GM18507 (cell line): ENCODE data around the gene PPOX.
A peak's percentile ranks its signal among the peaks of the same experiment; 100 is the strongest.

Source experiments
- DNase-seq: peaks from one replicate; pipeline ENCODE4 v3.0.0; 2011; ENCODE audit warnings: low read depth; ENCODE audit not compliant: insufficient read length; ENCODE audit errors: extremely low spot score
- FAIRE-seq: peaks from 2 replicates; lab custom pipeline; 2011; peaks lifted over from hg19 to GRCh38; lab: Jason Lieb, UNC

The PPOX gene

GRCh38 chr1:161140755-161141400 lies 25.3 kb upstream of the PPOX start:
- FAIRE-seq = no peak
- no peak for DNase-seq

DNA sequence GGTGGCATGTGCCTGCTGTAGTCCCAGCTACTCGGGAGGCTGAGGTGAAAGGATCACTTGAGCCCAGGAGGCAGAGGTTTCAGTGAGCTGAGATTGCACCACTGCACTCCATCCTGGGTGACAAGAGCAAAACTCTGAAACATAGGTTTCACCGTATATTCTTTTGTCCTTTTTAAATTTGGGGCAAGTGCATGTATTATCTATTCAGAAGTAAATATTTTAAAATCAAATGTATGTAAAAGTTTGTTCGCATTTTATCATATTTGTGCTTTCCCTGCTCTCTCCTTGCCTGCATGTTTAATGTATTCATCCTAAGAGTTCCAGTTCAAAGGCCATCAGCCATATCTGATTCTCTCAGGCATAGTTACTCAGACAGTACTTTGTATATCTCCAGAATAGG lies 20.4 kb upstream of the PPOX start:
- FAIRE-seq (no peak), DNase-seq (no peak)

GRCh38 chr1:161153176-161153575 lies 13.1 kb upstream of the PPOX start:
- DNase-seq (no peak), FAIRE-seq (no peak)

DNA sequence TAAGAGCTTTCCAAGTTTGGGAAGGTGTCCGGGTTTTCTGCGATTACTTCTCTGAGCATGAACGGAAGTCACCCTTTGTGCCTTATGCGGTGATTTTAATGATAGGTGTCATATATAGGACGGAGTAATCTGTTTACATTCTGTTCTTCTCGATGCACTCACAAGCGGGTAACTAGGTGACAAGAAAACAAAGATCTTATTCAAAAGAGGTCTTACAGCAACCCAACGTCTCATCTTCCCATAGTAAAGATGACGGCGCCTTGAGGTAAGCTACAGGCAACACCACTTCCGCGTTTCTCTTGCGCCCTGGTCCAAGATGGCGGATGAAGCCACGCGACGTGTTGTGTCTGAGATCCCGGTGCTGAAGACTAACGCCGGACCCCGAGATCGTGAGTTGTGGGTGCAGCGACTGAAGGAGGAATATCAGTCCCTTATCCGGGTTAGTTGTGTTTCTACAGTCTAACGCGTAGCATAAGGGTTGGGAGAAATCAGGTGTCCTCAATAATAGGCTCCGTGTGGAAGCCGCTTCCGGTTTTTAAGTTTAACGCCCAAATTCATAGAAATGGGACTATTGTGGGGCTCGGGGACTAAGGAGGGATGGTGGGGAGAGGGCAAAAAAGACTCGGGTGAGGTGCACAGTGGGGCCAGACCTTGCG lies 12.4 kb upstream of the PPOX start, which contains the start of gene UFC1:
TSS of gene UFC1 (plus strand) at position 297 of the 656 bp plus-strand sequence. CDS start at position 317, 20 bp downstream.
- DNase-seq (peak; percentile 75), FAIRE-seq (peak; percentile 90)

GRCh38 chr1:161157867-161158266 lies 8.4 kb upstream of the PPOX start:
- FAIRE-seq (no peak), DNase-seq (no peak)

DNA sequence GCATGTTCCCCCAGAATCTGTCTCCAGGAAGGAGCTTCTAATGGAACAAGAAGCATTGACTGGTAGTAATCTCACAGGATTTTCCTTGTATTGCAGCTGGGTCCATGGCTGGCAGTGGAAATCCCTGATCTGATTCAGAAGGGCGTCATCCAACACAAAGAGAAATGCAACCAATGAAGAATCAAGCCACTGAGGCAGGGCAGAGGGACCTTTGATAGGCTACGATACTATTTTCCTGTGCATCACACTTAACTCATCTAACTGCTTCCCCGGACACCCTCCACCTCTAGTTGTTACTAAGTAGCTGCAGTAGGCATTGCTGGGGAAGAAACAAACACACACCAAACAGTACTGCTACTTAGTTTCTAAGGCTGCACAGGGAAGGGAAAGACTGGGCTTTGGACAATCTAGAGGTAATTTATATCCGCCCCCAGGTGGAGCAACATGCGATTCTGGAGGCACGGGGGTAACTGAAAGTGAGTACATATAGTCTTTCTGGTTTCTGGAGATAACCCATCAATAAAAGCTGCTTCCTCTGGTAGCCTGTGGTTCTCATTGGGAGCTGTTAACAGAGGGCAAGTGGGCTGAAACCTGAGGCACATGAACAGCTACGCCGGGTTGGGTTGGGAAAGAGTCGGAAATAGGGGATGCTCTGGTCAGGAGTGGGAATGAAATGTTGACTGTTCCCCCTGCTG lies 7.8 kb upstream of the PPOX start:
- FAIRE-seq (no peak), DNase-seq (no peak)

- FAIRE-seq (peak; percentile 81), DNase-seq (peak; percentile 91)
Measured at GRCh38 chr1:161159087-161159912, 6.9 kb upstream of the PPOX start, which contains the start of gene USP21. USP21 (plus strand) TSS chr1:161159500; CDS start chr1:161160641, 1,141 bp downstream.

DNA sequence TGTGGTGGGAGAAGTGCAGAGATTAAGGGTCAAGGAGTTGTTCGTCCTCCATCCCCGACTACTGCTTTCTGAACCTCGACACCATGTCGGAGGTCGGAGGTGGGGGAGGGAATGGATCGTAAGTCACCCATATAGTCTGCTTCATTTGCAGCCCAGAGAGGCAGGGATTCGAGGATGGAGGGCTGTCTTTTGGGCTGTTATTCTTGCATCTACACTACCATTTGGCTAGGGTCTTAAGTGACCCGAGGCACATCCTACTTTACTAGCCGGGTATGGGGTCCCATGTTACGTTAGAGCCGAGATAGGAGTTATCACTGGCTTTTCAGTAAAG lies 6.3 kb upstream of the PPOX start:
- no peak for FAIRE-seq
- DNase-seq = no peak

DNA sequence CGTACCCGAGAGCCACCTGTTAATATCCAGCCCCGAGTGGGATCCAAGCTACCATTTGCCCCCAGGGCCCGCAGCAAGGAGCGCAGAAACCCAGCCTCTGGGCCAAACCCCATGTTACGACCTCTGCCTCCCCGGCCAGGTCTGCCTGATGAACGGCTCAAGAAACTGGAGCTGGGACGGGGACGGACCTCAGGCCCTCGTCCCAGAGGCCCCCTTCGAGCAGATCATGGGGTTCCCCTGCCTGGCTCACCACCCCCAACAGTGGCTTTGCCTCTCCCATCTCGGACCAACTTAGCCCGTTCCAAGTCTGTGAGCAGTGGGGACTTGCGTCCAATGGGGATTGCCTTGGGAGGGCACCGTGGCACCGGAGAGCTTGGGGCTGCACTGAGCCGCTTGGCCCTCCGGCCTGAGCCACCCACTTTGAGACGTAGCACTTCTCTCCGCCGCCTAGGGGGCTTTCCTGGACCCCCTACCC lies 5.5 kb upstream of the PPOX start:
- no peak for FAIRE-seq
- DNase-seq = no peak

- FAIRE-seq = no peak
- DNase-seq = no peak
Measured at GRCh38 chr1:161161652-161162051, 4.6 kb upstream of the PPOX start.

- FAIRE-seq = no peak
Measured at GRCh38 chr1:161162052-161162451, 4.2 kb upstream of the PPOX start.

GRCh38 chr1:161162806-161163205 lies 3.4 kb upstream of the PPOX start:
- no peak for FAIRE-seq
- DNase-seq = no peak

More at GRCh38 chr1:161162052-161162451, 4.2 kb upstream of the PPOX start:
- DNase-seq = no peak

DNA sequence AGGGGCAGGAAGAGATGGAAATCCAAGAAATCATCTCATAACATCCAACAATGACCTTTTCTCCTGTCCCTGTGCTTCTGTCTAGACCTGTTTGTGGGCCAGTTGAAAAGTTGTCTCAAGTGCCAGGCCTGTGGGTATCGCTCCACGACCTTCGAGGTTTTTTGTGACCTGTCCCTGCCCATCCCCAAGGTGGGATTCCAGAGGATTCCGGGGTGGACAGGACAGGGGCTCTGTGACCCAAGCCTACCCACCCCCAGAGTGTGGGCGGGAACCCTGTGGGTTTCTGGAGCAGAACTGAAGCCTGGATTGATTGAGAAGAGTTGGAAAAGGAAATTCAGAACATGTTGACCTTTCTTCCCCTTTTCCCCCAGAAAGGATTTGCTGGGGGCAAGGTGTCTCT lies 2.4 kb upstream of the PPOX start:
- DNase-seq (no peak), FAIRE-seq (no peak)

DNA sequence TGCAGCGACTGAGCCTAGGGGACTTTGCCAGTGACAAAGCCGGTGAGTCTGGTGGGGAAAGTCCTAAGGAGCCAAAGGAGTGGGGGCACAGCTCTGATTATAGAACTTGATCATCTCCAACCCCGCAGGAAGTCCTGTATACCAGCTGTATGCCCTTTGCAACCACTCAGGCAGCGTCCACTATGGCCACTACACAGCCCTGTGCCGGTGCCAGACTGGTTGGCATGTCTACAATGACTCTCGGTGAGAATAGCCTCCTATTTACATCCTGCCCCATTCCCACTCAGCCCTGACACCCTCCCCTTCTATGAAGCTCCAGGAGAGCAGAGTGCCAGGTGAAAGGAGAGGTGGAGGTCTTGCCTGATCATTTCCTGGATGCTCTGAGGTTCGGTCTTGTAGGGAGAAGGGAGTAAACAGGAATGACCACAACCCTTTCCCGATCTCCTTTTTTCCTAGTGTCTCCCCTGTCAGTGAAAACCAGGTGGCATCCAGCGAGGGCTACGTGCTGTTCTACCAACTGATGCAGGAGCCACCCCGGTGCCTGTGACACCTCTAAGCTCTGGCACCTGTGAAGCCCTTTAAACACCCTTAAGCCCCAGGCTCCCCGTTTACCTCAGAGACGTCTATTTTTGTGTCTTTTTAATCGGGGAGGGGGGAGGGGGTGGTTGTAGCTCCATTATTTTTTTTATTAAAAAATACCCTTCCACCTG lies 1.2 kb upstream of the PPOX start:
- DNase-seq = no peak
- FAIRE-seq = no peak

- no peak for DNase-seq
- no peak for FAIRE-seq
Measured at GRCh38 chr1:161166669-161167548, 683 bp downstream of the PPOX start.

DNA sequence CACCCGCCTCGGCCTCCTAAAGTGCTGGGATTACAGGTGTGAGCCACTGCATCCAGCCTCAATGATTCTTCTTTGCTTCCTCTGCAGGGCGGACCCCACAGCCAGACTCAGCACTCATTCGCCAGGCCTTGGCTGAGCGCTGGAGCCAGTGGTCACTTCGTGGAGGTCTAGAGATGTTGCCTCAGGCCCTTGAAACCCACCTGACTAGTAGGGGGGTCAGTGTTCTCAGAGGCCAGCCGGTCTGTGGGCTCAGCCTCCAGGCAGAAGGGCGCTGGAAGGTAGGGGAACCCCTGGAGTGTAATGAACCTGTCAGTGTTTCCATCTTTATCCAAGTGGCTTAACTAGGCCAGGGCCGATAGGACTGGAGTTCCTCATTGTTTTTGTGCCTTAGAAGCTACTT lies 2.7 kb downstream of the PPOX start:
- FAIRE-seq = no peak
- no peak for DNase-seq

DNA sequence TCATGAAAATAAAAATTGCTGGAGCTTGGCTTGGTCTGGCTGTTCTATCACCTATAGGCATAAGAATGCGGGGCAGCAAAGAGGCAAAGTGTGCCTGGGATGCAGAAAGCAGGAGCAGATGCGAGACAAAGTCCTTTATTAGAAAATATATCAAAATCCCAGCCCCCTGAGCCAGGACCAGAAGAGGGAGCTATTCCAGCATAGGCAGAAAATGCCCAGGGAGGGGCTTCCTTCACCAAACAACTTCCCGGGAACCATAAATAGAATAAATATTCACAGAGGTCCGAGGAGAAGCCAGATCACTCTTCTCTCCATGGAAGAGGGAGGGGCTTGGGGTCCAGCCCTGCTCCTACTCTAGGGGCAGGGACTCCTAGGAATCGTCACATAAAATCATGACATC lies 5.0 kb downstream of the PPOX start:
- DNase-seq = no peak
- no peak for FAIRE-seq

DNA sequence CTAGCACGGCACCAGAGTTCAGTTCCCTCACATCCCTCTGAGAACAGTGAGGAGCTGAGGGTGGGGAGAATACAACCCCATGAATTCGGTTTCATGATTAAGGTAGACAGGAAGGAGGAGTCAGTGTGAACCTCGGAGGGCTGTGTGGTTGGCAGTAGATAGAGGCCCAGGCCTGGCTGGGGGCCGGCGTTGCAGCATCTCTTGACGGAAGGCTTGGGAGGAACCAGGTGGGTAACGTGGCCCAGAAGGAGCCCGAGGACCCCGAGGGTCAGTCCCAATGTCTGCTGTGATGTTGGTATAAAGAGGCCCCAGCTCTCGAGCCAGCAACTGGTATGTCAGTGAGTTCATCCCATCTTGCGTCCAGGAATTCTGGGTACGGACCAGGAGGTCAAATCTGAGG lies 5.5 kb downstream of the PPOX start:
- DNase-seq = no peak
- no peak for FAIRE-seq
